NCI-H774 (cell line): ENCODE results near the gene GZMA.

Experiments
- DNase-seq: peaks from one replicate; lab custom pipeline; 2025; lab: John Stamatoyannopoulos, UW

Gene GZMA

DNA sequence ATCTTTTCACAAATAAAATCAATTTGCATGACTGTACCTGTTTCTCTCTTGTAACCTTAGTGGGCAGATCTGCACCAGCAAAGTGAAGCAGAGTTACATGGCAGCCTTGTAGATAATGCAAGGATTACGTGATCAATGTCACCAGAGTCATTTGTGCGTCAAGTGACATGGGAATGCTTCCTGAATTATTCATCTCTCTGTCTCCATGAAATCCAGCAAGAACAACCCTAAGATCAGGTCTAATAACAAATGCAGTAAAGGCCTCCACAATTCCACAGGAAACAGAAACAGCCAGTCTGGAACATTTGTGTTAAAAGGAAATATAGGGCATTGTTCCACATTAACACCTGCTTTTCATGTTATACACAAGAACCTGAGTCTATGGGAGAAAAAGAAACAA lies 7.8 kb downstream of the GZMA start:
- no peak for DNase-seq

DNA sequence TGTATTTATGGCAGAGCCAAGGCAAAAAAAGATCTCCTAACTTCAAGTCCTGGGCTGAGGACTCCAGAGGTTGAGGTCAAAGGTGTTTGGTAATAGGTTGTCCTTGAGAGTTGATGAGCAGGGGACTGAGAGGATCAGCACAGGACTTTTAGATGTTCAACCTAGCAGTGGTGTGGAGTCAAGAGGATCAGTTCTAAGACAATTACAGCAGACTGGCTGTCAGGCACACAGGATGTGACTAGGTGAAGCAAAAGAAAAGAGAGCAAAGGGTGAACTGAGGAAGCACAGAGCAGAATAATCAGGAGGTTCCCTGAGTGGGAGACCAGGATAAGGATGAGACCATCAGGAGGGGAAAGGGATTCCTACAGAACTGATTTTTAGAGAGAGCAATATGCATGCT lies 10.9 kb downstream of the GZMA start:
- no peak for DNase-seq

GRCh38 chr5:55114061-55114460 lies 11.6 kb downstream of the GZMA start:
- no peak for DNase-seq

DNA sequence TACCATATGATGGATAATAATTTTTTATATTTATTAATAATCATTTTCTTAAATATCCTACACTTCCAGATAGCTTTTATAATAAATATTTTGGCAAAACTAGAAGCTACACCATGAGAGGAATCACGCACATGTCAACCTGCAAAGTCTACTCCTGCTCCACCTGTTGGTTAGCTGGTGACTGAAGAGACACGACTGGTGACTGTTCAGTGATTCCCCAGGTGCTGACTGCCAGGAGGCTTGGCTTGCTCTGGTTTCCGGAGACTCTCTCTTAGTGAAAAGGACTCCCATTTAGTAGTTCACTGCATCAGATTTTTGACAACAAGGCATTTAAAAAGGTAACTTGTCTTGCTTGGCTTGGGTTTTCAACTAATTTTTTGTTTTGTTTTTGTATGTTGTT lies 20.9 kb downstream of the GZMA start:
- DNase-seq: no peak

GRCh38 chr5:55134053-55134722 lies 31.7 kb downstream of the GZMA start:
- no peak for DNase-seq

GRCh38 chr5:55136521-55136920 lies 34.1 kb downstream of the GZMA start:
- DNase-seq: no peak

DNA sequence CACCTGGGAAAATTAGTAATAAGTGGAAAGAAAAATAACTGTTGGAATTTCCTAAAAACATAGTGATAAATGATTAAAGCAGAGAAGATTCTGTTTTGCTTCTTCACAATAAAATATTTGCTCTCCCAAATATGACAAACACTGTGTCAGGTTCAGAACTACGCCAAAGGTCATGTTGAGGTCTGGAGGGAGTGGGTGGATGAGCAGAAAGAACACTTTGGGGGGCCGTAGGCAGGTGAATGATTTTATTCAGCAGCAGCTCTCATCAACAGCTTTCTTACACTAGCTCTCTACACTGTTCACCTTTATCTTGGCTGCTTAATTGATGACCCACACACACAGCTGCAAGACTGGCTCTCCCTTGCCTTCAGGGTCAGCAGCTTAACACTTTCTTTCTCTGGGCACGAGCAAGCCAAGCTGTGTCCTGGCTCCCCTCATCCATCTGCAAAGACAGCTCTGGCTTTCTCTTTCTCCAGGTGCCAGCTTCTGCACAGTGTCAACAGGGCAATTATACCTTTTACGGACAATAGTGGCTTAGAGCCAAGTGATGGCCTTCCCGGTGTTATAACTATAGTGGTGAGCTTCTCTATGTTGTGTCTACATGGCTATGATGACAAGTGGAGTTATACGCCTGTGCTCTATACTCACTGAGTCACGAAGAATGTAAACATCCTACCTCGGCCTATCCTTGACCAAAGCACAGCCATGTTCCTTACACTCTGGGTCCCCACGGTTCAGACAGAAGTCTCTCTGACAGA lies 38.6 kb downstream of the GZMA start:
- DNase-seq: peak; percentile 8

- DNase-seq: no peak
These were observed 39.7 kb downstream of the GZMA start for GRCh38 chr5:55141945-55142690.

DNA sequence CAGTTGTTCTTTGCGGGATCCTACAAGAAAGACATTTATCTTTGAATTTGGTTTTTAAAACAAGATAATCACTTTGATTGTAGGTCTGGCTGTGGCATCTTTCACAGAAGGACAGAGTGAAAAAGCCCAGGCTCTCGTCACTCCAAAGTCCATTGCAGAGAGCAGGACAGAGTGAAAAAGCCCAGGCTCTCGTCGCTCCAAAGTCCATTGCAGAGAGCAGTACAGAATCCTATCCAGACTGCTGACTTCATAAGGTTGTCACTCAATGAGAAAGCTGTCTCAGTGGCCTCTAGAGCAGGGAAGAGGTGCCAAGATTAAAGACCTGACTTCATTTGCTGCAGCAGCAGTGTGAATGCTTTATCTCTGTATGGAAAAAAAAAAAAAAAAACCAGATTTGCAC lies 41.2 kb downstream of the GZMA start:
- no peak for DNase-seq

DNA sequence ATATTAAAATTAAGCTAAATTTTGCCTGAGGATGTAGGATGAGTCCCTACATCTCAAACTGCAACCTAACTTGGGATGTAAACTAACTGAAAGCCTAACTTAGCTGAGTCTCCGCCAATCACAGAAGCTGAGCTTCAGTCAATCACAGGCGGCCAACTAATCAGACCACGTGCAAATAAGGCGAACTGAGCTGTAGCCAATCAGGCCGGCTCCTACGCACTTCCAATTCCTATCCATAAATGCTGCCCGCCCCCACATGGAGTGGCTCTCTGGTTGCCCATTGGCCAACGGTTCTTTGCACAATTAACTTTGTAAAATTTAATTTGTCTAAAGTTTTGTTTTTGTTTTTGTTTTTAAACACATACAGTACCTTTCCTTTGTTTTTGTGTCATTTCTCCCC lies 43.6 kb downstream of the GZMA start:
- DNase-seq: no peak

GRCh38 chr5:55146543-55147151 lies 44.2 kb downstream of the GZMA start:
- peak; percentile 74 for DNase-seq

- DNase-seq: no peak
These were observed 46.9 kb downstream of the GZMA start for GRCh38 chr5:55149308-55149795.

DNA sequence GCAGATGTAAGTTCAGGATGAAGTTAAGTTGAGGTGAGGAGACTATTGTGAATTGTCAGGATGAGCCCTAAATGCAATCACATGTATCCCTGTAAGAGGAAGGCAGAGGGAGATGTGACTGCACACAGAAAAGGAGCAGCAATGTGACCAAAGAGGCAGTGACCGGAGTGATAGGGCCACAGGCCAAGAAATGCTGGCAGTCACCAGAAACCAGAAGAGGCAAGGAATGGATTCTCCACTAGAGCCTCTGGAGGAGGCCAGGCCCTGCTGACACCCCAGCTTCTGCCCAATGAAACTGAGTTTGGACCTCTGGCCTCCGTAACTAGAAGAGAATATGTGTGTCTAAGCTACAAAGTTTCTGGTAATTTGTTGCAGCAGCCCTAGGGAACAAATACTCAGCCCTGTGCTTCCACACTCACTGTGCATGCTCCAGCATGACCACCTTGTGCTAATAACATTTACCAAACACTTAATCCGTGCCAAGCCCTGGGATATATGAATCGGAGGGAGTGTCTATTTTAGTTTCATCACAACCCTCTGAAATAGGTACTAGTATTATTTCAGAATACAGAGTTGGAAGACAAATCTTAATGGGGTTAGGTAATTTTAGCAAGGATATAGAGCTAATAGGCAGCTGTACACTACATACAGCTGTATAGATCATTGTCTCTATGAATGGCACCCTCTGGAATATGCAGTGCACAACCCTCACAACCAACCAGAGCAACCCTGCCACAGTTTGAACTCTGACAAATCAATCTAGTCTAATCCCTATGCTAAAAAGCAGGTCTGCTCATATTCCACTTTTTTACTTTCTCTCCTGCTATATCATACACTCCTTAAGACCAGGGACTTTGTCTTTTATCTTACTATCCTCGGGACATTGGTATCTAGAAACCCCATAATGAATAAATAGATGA lies 49.7 kb downstream of the GZMA start:
- DNase-seq: peak; percentile 23

DNA sequence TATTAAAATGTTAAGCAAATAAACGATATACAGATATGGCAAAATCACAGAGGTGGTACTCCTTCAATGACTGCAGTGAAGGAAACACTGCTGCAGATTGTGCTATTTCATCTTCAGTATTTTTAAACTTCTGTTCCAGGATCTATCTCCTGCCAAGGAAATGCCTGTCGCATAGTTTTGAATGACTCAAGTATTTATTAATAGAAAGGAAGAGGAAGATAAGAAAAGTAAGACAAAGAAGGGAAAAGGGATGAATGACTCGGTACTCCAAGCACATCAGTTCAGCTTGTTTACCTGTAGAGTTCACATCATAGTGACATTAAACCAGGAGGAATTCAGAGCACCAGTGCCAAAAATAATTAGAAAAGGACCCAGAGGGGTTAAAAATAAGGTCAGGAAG lies 52.4 kb downstream of the GZMA start:
- DNase-seq: no peak
